NCI-H2171 (cell line): ENCODE measurements around the gene SELENOO.
A peak's percentile ranks its signal among the peaks of the same experiment; 100 is the strongest.

Source experiments
- DNase-seq: peaks from one replicate; lab custom pipeline; 2025; lab: John Stamatoyannopoulos, UW

SELENOO gene

GRCh38 chr22:50236731-50237409 lies 36.1 kb downstream of the SELENOO start:
- DNase-seq, result no peak

- no peak for DNase-seq
Measured at GRCh38 chr22:50238755-50239154, 37.9 kb downstream of the SELENOO start.

GRCh38 chr22:50242406-50242949 lies 41.7 kb downstream of the SELENOO start:
- no peak for DNase-seq

- no peak for DNase-seq
Measured at GRCh38 chr22:50243685-50244419, 43.0 kb downstream of the SELENOO start.

GRCh38 chr22:50244420-50245213 lies 43.8 kb downstream of the SELENOO start, which contains the start of gene TUBGCP6:
TSS of gene TUBGCP6 (minus strand) at chr22:50245023. CDS start at chr22:50244459, 564 bp downstream.
- peak; percentile 92 for DNase-seq

- peak; percentile 79 for DNase-seq
Measured at GRCh38 chr22:50245214-50246072, 44.6 kb downstream of the SELENOO start.

- no peak for DNase-seq
Measured at GRCh38 chr22:50246242-50247175, 45.7 kb downstream of the SELENOO start.

- DNase-seq, result peak; percentile 68
Measured at GRCh38 chr22:50247748-50248147, 46.9 kb downstream of the SELENOO start.

GRCh38 chr22:50248196-50249081 lies 47.6 kb downstream of the SELENOO start:
- DNase-seq, result no peak

GRCh38 chr22:50249341-50250248 lies 48.8 kb downstream of the SELENOO start:
- no peak for DNase-seq

- no peak for DNase-seq
Measured at GRCh38 chr22:50250249-50250554, 49.4 kb downstream of the SELENOO start.

- peak; percentile 79 for DNase-seq
Measured at GRCh38 chr22:50250555-50251476, 50.0 kb downstream of the SELENOO start, which contains the start of gene HDAC10. TSS of gene HDAC10 (minus strand) at chr22:50251265. CDS start at chr22:50251032, 233 bp downstream.

- no peak for DNase-seq
Measured at GRCh38 chr22:50251477-50252081, 50.8 kb downstream of the SELENOO start.

GRCh38 chr22:50252082-50253045 lies 51.6 kb downstream of the SELENOO start:
- peak; percentile 32 for DNase-seq
